ENCODE data around the gene MAPK14. TPM values are rescaled to one million over a fixed set of nuclear protein-coding genes. Genes with fewer than 3 reads are reported as not detected.

Gene MAPK14
- total RNA-seq, 1 donor from 2014 or later, result 65.0 TPM

DNA sequence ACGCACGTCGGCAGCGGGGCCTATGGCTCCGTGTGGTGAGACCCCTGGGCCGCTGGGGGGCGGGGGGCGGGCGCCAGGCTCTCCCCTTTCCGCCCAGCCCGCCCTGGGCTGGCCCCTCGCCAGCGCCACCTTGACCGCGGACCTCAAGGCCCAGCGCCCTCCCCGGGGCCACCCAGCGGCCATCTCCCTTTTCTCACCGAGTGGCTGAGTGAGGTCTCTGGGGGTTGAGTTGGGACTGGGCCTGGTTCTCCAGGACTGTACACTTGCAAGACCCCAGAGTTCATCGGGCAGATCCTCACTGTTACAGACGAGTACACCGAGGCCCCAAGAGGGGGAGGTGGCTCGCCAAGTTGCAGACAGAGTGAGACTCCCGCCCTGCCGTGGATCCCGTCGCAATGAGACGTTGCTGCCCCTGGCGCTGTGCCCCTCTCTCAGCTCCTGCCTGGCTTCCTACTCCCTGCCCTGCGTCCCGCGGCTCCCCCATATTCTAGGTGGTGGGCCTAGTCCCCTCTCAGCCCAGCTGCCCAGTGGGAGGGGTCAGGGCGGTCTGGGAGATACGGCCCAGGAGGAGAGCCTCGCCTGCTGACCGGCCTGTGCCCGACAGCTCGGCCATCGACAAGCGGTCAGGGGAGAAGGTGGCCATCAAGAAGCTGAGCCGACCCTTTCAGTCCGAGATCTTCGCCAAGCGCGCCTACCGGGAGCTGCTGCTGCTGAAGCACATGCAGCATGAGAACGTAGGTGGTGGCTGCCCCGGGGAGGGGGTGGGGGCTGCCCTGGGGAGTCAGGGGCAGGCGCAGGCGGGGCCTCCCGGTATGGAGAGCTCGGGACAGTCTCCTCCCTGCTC, 103.3 kb downstream of the MAPK14 start:
- H3K27ac ChIP-seq, result no peak overlapping the region
- H3K9me3 Mint-ChIP-seq, result no peaks in the 10 kb centered on the region
- H3K9ac ChIP-seq, result no peak overlapping the region
- TF ChIP-seq EZH2phosphoT487 (IDR thresholded peaks at IDR 0.05) (no peak), EZH2 (IDR thresholded peaks at IDR 0.05) (peak; percentile 62)
- TF ChIP-seq, protein P1, sequence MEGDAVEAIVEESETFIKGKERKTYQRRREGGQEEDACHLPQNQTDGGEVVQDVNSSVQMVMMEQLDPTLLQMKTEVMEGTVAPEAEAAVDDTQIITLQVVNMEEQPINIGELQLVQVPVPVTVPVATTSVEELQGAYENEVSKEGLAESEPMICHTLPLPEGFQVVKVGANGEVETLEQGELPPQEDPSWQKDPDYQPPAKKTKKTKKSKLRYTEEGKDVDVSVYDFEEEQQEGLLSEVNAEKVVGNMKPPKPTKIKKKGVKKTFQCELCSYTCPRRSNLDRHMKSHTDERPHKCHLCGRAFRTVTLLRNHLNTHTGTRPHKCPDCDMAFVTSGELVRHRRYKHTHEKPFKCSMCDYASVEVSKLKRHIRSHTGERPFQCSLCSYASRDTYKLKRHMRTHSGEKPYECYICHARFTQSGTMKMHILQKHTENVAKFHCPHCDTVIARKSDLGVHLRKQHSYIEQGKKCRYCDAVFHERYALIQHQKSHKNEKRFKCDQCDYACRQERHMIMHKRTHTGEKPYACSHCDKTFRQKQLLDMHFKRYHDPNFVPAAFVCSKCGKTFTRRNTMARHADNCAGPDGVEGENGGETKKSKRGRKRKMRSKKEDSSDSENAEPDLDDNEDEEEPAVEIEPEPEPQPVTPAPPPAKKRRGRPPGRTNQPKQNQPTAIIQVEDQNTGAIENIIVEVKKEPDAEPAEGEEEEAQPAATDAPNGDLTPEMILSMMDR (IDR thresholded peaks at IDR 0.05), result peak; percentile 8
- peak overlapping the region; percentile 30 for H2AFZ ChIP-seq (replicated peaks)
- H3K4me3 ChIP-seq, result peak overlapping the region; percentile 48
- H3F3A ChIP-seq (ENCODE audit: low read depth), result no peaks in the 10 kb centered on the region
- peak overlapping the region; percentile 21 for H3K4me3 Mint-ChIP-seq
- H3K27me3 Mint-ChIP-seq (ENCODE audit: insufficient read depth, low read depth), result peaks cover 13% of the 10 kb centered on the region
- H3K36me3 Mint-ChIP-seq, result no peaks in the 10 kb centered on the region
- no peaks in the 10 kb centered on the region for H4K20me1 ChIP-seq (ENCODE audit: low read depth)
- no peak overlapping the region for H3K27ac Mint-ChIP-seq
- peaks cover 41% of the 10 kb centered on the region for H3K27me3 ChIP-seq
- peak; percentile 45 for DNase-seq (ENCODE audit: low spot score)
- peak overlapping the region; percentile 82 for H3K4me2 ChIP-seq
- no peaks in the 10 kb centered on the region for H3K79me2 ChIP-seq (ENCODE audit: low read depth)
- H3K4me1 ChIP-seq, result peaks cover 9% of the 10 kb centered on the region
- H3K36me3 ChIP-seq, result no peaks in the 10 kb centered on the region
- H3K9me3 ChIP-seq (ENCODE audit: low read depth), result no peaks in the 10 kb centered on the region
- H3K4me1 Mint-ChIP-seq, result peaks cover 15% of the 10 kb centered on the region

DNA sequence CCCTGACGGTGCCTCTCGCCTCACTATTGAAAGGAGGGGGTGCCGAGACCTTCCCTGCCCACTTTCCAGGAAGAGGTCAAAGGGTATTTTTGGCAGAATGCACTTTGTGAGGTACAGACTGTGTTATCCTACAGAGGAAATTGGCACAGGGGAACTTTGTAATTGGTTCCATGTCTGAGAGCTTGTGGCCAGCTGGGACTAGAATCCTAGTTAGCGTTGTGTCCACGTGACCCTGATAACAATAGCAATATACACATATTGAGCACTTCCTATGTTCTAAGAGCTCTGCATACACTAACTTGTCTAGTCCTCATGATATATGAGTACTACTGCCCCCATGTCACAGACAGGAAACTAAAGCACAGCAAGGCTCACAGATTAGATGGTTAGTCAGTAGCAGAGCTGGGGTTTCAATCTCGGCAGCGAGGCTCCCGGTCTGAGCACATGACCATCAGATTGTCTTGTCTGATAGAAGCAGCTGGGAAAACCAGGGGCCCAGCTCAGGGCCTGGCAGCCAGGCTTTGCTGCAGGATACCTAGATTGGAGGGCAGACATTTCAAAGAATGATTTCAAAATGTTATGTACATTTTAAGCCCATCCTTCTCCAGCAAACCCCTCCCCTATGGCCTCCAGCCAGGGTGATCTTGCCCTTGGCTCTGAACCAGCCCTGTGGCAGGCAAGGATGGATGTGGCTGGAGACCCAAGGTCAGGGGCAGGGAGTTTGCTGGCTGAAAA, 104.1 kb downstream of the MAPK14 start:
- peak overlapping the region; percentile 82 for H3K4me2 ChIP-seq
- H3K9ac ChIP-seq, result no peak overlapping the region
- H3K36me3 ChIP-seq, result no peaks in the 10 kb centered on the region
- H3K36me3 Mint-ChIP-seq, result no peaks in the 10 kb centered on the region
- no peak overlapping the region for H3K27ac Mint-ChIP-seq
- TF ChIP-seq EZH2phosphoT487 (IDR thresholded peaks at IDR 0.05) (no peak), EZH2 (IDR thresholded peaks at IDR 0.05) (no peak)
- TF ChIP-seq, protein P1 (IDR thresholded peaks at IDR 0.05), result no peak
- H4K20me1 ChIP-seq (ENCODE audit: low read depth), result no peaks in the 10 kb centered on the region
- no peaks in the 10 kb centered on the region for H3F3A ChIP-seq (ENCODE audit: low read depth)
- H3K4me3 Mint-ChIP-seq, result peak overlapping the region; percentile 21
- no peaks in the 10 kb centered on the region for H3K9me3 Mint-ChIP-seq
- H3K4me1 ChIP-seq, result peaks cover 9% of the 10 kb centered on the region
- H2AFZ ChIP-seq (replicated peaks), result no peak overlapping the region
- no peak for DNase-seq (ENCODE audit: low spot score)
- H3K9me3 ChIP-seq (ENCODE audit: low read depth), result no peaks in the 10 kb centered on the region
- H3K79me2 ChIP-seq (ENCODE audit: low read depth), result no peaks in the 10 kb centered on the region
- H3K4me1 Mint-ChIP-seq, result peaks cover 17% of the 10 kb centered on the region
- H3K4me3 ChIP-seq, result peak overlapping the region; percentile 48
- H3K27ac ChIP-seq, result no peak overlapping the region
- H3K27me3 Mint-ChIP-seq (ENCODE audit: insufficient read depth, low read depth), result peaks cover 13% of the 10 kb centered on the region
- H3K27me3 ChIP-seq, result peaks cover 41% of the 10 kb centered on the region

DNA sequence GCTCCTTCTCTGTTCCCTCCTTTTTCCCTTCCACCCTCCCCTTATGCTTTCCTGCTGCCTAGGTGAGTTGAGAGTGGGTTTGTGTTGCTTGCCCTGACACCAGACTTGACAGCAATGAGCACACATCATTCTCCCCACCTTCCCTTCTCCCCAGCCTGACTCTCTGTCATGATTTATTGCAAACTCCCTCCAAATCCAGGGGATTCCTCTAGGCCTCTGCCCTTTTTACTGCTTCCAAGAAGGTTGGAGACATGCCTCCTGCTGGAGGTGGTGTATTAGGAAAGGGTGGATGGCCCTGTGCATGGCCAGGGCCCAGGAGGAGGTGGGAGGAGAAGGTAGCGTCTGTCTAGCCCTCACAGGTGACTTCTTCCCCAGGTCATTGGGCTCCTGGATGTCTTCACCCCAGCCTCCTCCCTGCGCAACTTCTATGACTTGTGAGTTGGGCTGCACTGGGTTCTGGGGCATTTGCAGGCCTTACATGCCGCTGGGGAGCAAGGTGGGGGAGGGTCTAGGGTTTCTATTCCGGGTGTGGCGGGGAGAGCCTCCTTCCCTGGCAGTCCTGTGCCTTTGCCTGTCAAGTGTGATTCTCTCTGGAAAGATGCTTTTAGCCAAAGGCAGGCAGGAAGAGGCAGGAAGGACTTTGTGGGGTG, 104.8 kb downstream of the MAPK14 start:
- no peak for TF ChIP-seq EZH2 (IDR thresholded peaks at IDR 0.05)
- TF ChIP-seq, protein P1 (IDR thresholded peaks at IDR 0.05), result no peak
- TF ChIP-seq EZH2phosphoT487 (IDR thresholded peaks at IDR 0.05), result no peak
- Histone ChIP-seq H3K4me1 (peaks cover 9% of the 10 kb centered on the region), H3K27ac (no peak overlapping the region), H3K9ac (no peak overlapping the region), H2AFZ (replicated peaks) (no peak overlapping the region), H4K20me1 (ENCODE audit: low read depth) (no peaks in the 10 kb centered on the region), H3F3A (ENCODE audit: low read depth) (no peaks in the 10 kb centered on the region), H3K27me3 (peaks cover 41% of the 10 kb centered on the region), H3K79me2 (ENCODE audit: low read depth) (no peaks in the 10 kb centered on the region), H3K9me3 (ENCODE audit: low read depth) (no peaks in the 10 kb centered on the region), H3K4me2 (no peak overlapping the region), H3K36me3 (no peaks in the 10 kb centered on the region), H3K4me3 (no peak overlapping the region)
- no peaks in the 10 kb centered on the region for H3K36me3 Mint-ChIP-seq
- H3K4me3 Mint-ChIP-seq, result no peak overlapping the region
- H3K27ac Mint-ChIP-seq, result peak overlapping the region; percentile 62
- H3K4me1 Mint-ChIP-seq, result peaks cover 20% of the 10 kb centered on the region
- peaks cover 13% of the 10 kb centered on the region for H3K27me3 Mint-ChIP-seq (ENCODE audit: insufficient read depth, low read depth)
- H3K9me3 Mint-ChIP-seq, result no peaks in the 10 kb centered on the region
- DNase-seq (ENCODE audit: low spot score), result no peak

All from neural progenitor cell (in vitro differentiated cells).